ENCODE data around the gene CCDC7.

- TF ChIP-seq MAX (IDR thresholded peaks at IDR 0.05; ENCODE audit: low read depth, low read length): no peak
- no peak for TF ChIP-seq CTCF (IDR thresholded peaks at IDR 0.05 in 2 of 3, conservative IDR thresholded peaks at IDR 0.05 in 1 of 3; ENCODE audit: control insufficient read depth in 2 of 3, extremely low read depth in 1 of 3, insufficient read depth in 1 of 3, low read depth in 3 of 3, low read length in 3 of 3)
- no peak for TF ChIP-seq EZH2 (IDR thresholded peaks at IDR 0.05; ENCODE audit: borderline replicate concordance, control insufficient read depth, low read depth, low read length)
Observed at GRCh38 chr10:32540691-32541470, 94.9 kb downstream of the CCDC7 start.
